NCI-H2171 treated with DMSO at 0.1 percent for 48 hours (cell line): ENCODE results near the gene MPIG6B.

ENCODE experiments used
- DNase-seq: peaks from one replicate; lab custom pipeline; 2025; lab: John Stamatoyannopoulos, UW

The MPIG6B gene

GRCh38 chr6:31722173-31722572 is 1.0 kb upstream of the MPIG6B start:
- DNase-seq = no peak

GRCh38 chr6:31723980-31724691 is 963 bp downstream of the MPIG6B start:
- no peak for DNase-seq

GRCh38 chr6:31725502-31726350 is 2.6 kb downstream of the MPIG6B start:
- no peak for DNase-seq

- DNase-seq = no peak
Measured at GRCh38 chr6:31727034-31727716, 4.0 kb downstream of the MPIG6B start.

- DNase-seq = no peak
Measured at GRCh38 chr6:31727717-31728671, 4.8 kb downstream of the MPIG6B start.

- no peak for DNase-seq
Measured at GRCh38 chr6:31728767-31729514, 5.8 kb downstream of the MPIG6B start, which contains the start of gene DDAH2. DDAH2 (minus strand) TSS chr6:31729299; CDS start chr6:31729161, 138 bp downstream.

- DNase-seq = peak; percentile 77
Measured at GRCh38 chr6:31729515-31729978, 6.4 kb downstream of the MPIG6B start.

GRCh38 chr6:31729979-31730630 is 6.9 kb downstream of the MPIG6B start:
- peak; percentile 35 for DNase-seq

- no peak for DNase-seq
Measured at GRCh38 chr6:31730631-31731086, 7.5 kb downstream of the MPIG6B start.

- DNase-seq = no peak
Measured at GRCh38 chr6:31732029-31732428, 8.9 kb downstream of the MPIG6B start.

GRCh38 chr6:31733734-31734133 is 10.6 kb downstream of the MPIG6B start:
- DNase-seq = no peak

- no peak for DNase-seq
Measured at GRCh38 chr6:31734247-31734820, 11.2 kb downstream of the MPIG6B start.

- DNase-seq = no peak
Measured at GRCh38 chr6:31734821-31735406, 11.7 kb downstream of the MPIG6B start.

GRCh38 chr6:31736021-31736767 is 13.0 kb downstream of the MPIG6B start, which contains the start of gene CLIC1:
CLIC1 (minus strand) TSS chr6:31736530; CDS start chr6:31736300, 230 bp downstream.
- peak; percentile 79 for DNase-seq

GRCh38 chr6:31736768-31737314 is 13.7 kb downstream of the MPIG6B start:
- DNase-seq = no peak

- no peak for DNase-seq
Measured at GRCh38 chr6:31737315-31737990, 14.3 kb downstream of the MPIG6B start.
